Amygdala (tissue), 56 donors: ENCODE results near the gene RARG.

Source experiments
- DNase-seq, 56 donors: peaks; one replicate each; lab custom pipeline; 2025; lab: John Stamatoyannopoulos, UW

RARG gene

GRCh38 chr12:53231921-53232645 lies at the start of gene RARG:
TSS of gene RARG (minus strand) at chr12:53232209. CDS start at chr12:53227545, 4,664 bp downstream.
- DNase-seq: peak in 25 of 56 donors; percentile 24 to 80 (median 41)

GRCh38 chr12:53279888-53280498 lies 48.0 kb upstream of the RARG start:
- no peak for DNase-seq

GRCh38 chr12:53279283-53279869 lies 47.4 kb upstream of the RARG start:
- no peak for DNase-seq

- DNase-seq: no peak
Measured at GRCh38 chr12:53277981-53278380, 46.0 kb upstream of the RARG start.

- no peak for DNase-seq
Measured at GRCh38 chr12:53276511-53276910, 44.5 kb upstream of the RARG start.

GRCh38 chr12:53274445-53274844 lies 42.4 kb upstream of the RARG start:
- DNase-seq: no peak

GRCh38 chr12:53268630-53269562 lies 36.9 kb upstream of the RARG start:
- DNase-seq: no peak

- DNase-seq: peak in 48 of 56 donors; percentile 8 to 76 (median 38)
Measured at GRCh38 chr12:53267999-53268629, 36.1 kb upstream of the RARG start, which contains the start of gene ESPL1. TSS of gene ESPL1 (plus strand) at chr12:53268299. CDS start at chr12:53268767, 468 bp downstream.

GRCh38 chr12:53267306-53267998 lies 35.4 kb upstream of the RARG start:
- no peak for DNase-seq

- no peak for DNase-seq
Measured at GRCh38 chr12:53265783-53266182, 33.8 kb upstream of the RARG start.

- no peak for DNase-seq
Measured at GRCh38 chr12:53259891-53260290, 27.9 kb upstream of the RARG start.

GRCh38 chr12:53258541-53259539 lies 26.8 kb upstream of the RARG start:
- DNase-seq: no peak

GRCh38 chr12:53255996-53256395 lies 24.0 kb upstream of the RARG start:
- DNase-seq: no peak

- DNase-seq: no peak
Measured at GRCh38 chr12:53254816-53255545, 23.0 kb upstream of the RARG start.

- DNase-seq: no peak
Measured at GRCh38 chr12:53253298-53253697, 21.3 kb upstream of the RARG start.

GRCh38 chr12:53252349-53252916 lies 20.4 kb upstream of the RARG start:
- peak in 4 of 56 donors; percentile 40 to 67 (median 46) for DNase-seq
